Stomach (tissue), 4 donors: Measurements from ENCODE around the gene VPS41.

Experiments used
- CTCF ChIP-seq, 7 experiments: fragments of 450-650 bp in 4 of 7; fragments of 200-600 bp in 3 of 7; sonication (generic) in 3 of 7; IDR thresholded peaks; one replicate each; pipeline ENCODE4 v1.5.1; 2016 to 2019; ENCODE audit warnings: antibody characterized with exemption in 7 of 7, control low read depth in 2 of 7, mild to moderate bottlenecking in 1 of 7
- EP300 ChIP-seq: sonication (generic); formaldehyde crosslinking; IDR thresholded peaks from one replicate; pipeline ENCODE4 v1.6.1; 2017; ENCODE audit warnings: antibody characterized with exemption
- POLR2AphosphoS5 ChIP-seq, 3 donors: sonication (generic); formaldehyde crosslinking; IDR thresholded peaks; one replicate each; pipeline ENCODE4 v1.6.1; 2016; ENCODE audit warnings: antibody characterized with exemption in 3 of 3

DNA sequence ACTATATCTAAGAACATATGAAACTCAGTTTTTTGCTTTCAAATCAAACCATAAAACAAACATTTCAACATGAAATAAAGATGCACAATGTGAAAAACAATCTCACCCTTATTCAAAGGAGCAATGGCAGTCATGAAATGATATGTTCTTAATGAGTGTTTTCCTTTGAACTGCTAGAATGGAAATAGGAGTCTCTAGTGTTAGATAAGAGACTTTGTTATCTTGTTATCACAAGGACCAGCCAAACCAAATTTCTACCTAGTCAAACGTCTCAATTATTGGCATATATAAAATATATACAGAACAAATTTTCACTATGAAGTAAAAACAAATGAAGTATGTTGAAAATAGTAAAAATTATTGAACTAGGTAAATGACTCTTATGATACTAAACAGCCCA lies 1.2 kb downstream of the VPS41 start:
- TF ChIP-seq CTCF (IDR thresholded peaks at IDR 0.05) (no peak), POLR2AphosphoS5 (IDR thresholded peaks at IDR 0.05) (no peak), EP300 (no peak)
